GM12801 (cell line): Measurements from ENCODE around the gene CELSR2.

Source experiments
- TF ChIP-seq, protein P1 (sequence below): IDR thresholded peaks from one replicate; pipeline ENCODE4 v1.5.1; 2011; ENCODE audit warnings: control low read depth; ENCODE audit not compliant: insufficient read length; ENCODE audit errors: extremely low read depth

CELSR2 gene

DNA sequence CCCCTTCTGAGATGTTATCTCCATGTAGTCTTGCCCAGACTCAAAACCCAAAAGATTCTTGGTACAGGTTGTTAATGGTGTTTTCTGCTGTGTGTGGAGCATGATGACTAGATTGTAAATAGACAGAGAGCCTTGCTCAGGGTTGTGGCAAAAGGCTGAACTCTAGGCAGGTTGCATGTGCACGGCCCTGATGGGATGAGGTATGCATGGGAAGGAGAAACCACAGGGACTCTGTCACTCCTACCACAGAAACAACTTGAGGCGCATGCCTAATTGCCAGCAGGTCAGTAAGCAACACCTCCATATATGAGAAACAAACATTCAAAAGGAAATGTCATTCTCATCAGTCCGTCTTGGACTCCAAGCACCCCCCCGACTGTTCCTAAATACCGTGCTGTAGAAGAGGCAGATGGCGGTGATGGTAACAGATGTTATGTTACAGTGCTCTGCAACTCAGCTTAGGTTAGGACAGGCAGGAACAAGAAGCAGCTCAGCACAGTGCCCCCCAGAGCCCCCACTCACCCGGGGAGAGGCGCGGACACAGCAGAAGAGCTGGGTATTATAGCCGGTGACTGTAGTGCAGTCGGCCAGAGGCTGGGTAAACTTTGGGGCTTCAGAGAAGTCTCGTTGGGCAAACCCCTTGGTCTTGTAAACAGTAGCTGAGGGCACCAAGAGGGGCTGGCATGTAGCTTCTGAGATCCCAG lies 46.5 kb downstream of the CELSR2 start:
- TF ChIP-seq, protein P1, sequence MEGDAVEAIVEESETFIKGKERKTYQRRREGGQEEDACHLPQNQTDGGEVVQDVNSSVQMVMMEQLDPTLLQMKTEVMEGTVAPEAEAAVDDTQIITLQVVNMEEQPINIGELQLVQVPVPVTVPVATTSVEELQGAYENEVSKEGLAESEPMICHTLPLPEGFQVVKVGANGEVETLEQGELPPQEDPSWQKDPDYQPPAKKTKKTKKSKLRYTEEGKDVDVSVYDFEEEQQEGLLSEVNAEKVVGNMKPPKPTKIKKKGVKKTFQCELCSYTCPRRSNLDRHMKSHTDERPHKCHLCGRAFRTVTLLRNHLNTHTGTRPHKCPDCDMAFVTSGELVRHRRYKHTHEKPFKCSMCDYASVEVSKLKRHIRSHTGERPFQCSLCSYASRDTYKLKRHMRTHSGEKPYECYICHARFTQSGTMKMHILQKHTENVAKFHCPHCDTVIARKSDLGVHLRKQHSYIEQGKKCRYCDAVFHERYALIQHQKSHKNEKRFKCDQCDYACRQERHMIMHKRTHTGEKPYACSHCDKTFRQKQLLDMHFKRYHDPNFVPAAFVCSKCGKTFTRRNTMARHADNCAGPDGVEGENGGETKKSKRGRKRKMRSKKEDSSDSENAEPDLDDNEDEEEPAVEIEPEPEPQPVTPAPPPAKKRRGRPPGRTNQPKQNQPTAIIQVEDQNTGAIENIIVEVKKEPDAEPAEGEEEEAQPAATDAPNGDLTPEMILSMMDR: no peak

DNA sequence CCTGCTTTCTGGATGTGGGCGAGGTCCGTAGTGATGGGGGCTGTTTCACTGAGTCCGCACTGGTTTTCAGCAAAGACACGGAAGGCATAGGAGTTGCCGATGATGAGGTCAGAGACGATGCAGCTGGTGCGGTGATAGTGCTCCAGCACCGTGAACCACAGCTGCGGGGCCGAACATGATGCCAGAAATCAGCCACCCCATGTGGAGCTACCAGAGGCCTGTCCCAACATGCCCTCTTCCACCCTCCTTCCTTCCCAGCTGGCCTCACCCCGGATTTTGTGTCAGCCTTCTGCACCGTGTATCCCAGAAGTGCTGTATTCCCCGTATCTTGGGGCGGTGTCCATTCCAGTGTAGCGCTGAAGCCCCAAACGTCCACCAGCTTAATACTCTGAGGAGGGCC lies 47.4 kb downstream of the CELSR2 start:
- TF ChIP-seq, protein P1: no peak

DNA sequence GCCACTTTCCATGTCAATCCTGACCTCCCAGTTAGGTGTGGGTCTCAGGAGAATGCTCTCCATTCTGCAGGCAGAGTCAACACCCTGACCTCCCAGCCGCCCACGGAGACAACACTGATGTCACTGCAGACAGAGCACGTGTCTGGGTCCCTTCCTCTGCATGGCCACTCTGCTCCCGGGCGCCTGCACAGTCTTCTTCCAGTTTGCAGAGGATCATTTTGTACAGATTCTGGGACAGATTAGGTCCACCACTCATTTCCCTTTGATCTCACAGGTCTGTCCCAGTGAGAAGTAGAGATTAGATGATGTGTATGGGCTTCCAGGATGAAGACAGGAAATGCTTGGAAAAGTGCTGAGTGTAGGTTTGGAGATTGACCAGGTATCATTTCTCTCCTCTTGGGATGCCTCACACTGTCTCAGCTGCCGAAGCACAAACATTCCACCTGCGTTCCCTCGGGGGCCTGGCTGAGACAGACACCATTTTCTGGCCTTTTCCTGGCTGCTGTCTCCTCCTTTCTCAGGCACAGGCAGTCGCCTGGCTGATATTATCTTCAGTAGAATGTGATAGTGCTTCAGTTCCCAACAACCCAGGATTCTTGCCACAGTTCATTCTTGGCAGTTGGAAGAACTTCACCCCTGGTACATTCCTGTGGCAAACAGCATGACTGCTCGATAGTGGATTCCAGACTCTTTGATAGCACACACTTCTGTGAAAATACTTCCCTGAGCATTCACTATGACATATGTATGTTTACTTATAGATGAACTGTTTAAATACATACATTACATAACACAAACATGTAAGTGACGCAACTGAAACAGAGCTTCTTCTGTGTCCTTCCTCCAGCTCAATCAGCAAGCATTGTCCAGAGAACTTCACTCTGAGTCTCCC lies 49.6 kb downstream of the CELSR2 start:
- TF ChIP-seq, protein P1: no peak

DNA sequence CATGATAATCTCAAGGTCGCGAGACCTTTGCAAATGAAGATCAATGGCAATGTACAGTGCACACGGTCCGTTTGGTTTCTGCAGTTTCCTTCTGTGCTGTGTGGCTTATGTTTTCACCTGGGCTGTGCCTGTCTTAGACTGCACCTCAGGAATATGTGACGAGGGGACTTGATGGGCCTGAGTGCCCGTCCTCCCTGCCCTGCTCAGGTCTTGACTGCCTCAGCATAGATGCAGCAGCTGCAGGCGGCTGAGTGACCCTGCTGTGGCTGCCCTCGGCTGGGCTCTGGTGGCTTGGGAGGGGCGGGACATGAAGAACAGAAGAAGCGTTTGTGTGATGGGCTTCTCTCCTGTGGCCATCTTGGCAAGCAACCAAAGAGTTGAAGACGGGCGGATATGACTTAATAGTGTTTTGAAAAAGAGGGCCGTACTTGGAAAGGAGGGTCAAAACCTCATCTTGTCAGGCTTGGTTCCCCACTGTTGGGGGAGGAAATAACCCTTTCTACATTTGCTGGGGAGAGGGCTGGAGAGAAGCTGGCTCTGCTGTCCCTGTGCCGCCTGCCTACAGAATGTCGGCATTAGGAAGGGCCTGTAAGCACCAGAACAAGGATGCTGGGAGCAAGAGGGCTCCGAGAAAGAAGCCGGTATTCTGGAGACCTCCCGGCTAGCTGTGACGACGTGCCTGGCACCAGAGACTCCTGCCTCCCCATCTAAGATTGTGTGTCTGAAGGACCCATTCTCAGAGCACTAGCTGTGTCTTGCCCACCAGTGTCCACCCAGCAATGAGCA lies 50.4 kb downstream of the CELSR2 start:
- TF ChIP-seq, protein P1: no peak

DNA sequence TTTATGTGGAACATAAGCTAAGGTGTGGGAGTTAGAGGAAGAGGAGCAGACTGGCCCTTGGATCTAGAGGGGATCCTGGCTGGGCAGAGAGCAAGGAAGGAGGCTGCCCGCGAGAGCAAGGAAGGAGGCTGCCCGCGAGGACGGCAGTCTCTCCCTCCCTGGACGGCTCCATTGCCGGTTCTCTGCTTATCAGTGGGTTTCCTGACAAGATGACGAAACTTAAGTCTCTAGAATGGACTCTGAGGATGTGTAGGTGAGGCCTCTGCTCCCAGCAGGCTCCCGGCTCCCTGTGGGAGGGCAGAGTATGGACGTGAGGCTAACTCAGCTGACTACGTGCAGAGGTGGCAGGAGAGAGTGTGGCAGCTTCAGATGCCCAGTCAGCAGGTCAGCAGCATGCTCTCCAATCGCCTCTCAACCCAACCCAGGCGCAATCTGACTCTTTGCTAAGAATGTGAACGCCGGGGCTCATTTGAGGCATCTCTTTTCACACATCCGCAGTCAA lies 51.4 kb downstream of the CELSR2 start:
- TF ChIP-seq, protein P1: no peak

DNA sequence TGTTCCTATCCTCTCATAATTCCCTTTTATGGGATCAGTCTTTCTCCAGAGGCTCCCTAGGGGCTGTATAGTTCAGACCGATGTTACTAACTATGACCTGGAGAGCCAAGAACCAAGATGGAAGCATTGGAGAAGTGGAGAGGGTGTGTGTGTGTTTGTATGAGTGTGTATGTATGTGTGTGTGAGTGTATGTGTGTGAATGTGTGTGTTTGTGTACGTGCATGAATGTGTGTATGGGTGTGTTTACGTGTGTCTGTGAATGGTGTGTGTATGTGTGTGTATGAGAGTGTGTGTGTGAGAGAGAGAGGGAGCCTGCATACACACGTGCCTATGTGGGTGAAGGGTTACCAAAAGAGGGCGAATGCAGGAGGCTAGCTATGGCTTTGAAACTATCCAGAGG lies 52.5 kb downstream of the CELSR2 start:
- TF ChIP-seq, protein P1: no peak
